Measurements from ENCODE around the gene SELE. TPM values are rescaled to one million over a fixed set of nuclear protein-coding genes. Genes with fewer than 3 reads are reported as not detected.
"Not testable (repeated sequence)": the region's sequence is repeated elsewhere in the genome, so short reads cannot be mapped to it uniquely, and the experiment has no call there.

SELE gene
- total RNA-seq, 1 donor from 2014 or later = 0.94 TPM

DNA sequence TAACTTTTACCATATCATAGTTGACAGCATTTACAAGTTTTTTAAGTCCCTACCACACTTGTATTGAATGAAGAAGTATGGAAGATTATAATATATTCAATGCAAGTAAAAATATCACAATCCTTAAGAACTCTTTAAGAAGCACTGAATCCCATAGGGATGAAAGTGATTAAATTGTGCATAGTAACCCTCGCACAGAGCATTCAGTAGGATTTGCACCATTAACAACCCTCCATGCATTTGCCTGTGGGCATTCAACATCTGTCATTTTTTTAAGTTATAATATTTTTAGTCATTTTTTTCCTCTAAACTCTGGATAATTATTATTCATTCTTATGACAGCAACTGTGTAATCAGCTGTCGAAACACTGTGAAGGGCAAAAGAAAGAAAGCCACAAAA lies 10.1 kb downstream of the SELE start:
- DNase-seq = no peak

DNA sequence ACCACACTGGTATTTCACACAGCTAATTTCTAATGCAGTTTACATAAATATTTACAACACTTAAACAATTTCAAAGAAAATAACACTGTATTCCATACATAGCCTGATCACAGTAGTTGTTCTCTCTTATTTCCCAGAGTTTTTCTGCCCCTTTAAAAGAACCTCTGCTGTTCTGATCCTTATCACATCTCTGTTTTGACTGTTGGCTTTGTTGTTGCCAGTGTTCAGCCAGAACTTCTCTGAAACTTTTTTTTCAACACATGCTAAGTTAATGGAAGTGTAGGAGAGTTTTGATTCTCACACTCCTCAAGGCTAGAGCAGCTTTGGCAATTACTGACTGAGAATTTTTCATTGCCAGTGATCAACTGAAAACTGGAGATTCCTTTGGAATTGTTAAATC lies 11.1 kb downstream of the SELE start:
- no peak for DNase-seq

DNA sequence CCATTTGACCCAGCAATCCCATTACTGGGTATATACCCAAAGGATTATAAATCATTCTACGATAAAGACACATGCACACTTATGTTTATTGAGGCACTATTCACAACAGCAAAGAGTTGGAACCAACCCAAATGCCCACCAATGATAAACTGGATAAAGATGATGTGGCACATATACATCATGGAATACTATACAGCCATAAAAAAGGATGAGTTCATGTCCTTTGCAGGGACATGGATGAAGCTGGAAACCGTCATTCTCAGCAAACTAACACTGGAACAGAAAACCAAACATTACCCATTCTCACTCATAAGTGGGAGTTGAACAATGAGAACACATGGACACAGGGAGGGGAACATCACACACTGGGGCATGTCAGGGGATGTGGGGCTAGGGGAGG lies 18.8 kb downstream of the SELE start:
- not testable (repeated sequence) for DNase-seq

DNA sequence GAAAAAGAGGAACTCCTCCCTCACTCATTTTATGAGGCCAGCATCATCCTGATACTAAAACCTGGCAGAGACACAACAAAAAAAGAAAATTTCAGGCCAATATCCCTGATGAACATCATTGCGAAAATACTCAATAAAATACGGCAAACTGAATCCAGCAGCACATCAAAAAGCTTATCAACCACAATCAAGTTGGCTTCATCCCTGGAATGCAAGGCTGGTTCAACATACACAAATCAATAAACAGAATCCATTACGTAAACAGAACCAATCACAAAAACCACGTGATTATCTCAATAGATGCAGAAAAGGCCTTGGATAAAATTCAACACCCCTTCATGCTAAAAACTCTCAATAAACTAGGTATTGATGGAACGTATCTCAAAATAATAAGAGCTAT lies 20.8 kb downstream of the SELE start:
- DNase-seq = not testable (repeated sequence)

DNA sequence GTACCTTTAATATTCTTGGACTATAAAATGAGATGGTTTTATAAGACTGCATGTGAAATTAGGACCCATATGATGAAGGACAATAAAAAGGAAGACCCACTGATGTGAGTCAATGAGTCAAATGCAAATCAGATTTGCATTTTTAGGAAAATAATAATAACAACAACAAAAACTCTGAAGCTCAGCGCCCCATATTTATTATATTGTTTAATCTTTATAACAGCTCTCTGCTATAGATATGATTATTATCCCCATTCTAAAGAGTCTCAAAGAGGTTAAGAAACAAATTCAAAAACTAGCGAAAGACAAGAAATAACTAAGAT lies 21.6 kb downstream of the SELE start:
- DNase-seq = no peak

DNA sequence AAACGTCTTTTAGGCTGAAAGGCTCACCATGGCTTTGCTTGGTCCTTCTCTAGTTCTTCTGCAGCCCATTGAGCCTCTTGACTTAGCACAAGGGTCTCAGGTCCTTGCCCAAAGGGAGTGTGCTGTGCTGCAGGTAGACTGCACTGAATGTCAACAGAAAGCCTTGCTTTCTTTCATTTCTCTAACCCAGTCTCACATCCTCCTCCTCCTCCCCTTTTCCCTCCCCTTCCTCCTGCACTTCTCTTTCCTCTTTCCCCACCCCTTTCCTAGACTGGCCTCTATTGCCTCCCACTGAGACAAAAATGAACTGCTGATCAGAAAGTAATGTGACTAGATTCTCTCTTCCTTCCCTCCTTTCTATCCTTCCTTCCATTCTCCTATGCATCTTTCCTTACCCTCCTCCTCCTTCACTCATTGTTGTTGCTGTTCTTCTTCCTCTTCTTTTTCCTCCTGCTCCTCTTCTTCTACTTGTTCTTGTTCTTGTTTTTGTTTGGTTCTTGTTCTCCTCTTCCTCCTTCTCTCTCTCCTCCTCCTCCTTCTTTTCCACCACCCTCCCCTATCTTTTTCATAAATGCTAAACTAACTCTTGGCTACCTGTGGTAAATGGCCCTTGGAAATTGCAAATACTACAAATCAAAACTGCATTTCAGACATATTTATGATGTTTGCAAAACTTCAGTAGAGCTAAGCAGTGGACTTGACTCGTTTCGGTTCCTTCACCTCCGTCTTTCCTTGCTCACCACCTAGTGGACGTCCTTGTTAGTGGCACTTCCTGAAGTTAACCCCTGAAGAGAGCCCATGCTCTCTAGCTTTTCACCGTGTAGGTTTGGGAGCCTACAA lies 22.2 kb downstream of the SELE start, which contains the start of gene SELL:
TSS of gene SELL (minus strand) at position 152 of the 840 bp plus-strand sequence. CDS start at position 30, 122 bp downstream.
- DNase-seq = no peak

DNA sequence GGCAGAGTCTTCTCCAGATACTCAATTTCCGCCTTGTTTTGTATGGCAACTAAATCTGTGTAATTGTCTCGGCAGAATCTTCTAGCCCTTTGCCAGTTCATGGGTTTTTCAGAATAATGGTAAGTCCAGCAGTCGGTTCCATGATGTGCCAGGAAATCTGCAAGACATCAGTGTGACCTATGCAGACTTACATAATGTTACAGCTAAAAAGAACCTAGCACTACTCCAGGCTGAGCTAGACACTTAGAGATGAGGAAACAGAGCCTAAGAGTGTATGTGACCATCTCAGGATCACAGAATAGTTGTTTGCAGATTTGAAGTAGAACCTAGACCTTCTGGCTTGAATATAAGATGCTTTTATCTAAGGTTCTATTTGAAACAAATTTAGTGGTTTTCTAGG lies 25.2 kb downstream of the SELE start:
- no peak for DNase-seq

DNA sequence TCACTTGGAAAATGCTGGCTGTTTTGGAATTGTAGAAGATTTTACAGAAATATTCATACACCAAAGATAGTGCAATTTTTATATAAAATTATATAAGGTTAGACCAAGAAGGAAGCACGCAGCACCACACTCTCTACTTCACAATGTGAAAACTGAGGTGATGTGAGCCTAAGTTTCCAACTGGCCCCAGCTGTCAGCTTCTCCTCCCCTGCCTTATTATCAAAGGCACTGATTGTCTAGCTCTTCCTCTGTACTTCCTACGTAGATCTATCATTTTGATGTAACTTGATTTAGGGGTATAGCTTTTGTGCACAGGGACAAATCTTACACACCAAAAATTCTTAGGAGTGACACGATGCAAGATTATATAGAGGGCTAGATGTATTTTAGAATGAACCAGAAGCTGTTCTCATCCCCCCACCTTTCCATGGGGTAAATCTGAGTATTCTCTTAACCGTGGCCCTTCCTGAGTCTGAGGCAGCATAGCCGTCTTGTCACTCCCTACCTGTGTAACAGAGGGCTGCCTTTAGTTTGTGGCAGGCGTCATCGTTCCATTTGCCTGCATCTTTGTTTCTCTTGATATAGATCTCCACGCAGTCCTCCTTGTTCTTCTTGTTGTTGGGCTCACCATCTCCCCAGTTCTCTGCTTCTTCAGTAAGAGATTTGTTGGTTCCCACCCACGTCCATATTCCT lies 25.8 kb downstream of the SELE start:
- DNase-seq = no peak

DNA sequence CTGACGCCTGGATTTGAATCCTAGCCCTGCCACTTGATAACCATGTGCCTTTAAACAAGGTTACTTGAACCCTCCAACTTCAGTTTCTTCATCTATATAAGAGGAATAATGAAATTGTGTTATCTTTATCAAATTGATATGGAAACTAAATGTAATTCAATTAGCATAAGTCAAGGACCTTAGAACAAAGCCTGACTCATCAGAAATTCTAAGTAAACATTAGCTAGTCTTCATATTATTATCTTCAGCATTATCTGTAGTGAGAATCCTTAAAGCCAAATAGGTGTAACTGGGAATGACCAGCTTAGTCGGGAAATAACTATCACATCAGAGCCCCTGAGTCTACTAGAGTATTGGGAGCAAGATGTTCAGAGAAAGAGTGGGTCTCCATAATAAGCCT lies 29.1 kb downstream of the SELE start:
- no peak for DNase-seq

DNA sequence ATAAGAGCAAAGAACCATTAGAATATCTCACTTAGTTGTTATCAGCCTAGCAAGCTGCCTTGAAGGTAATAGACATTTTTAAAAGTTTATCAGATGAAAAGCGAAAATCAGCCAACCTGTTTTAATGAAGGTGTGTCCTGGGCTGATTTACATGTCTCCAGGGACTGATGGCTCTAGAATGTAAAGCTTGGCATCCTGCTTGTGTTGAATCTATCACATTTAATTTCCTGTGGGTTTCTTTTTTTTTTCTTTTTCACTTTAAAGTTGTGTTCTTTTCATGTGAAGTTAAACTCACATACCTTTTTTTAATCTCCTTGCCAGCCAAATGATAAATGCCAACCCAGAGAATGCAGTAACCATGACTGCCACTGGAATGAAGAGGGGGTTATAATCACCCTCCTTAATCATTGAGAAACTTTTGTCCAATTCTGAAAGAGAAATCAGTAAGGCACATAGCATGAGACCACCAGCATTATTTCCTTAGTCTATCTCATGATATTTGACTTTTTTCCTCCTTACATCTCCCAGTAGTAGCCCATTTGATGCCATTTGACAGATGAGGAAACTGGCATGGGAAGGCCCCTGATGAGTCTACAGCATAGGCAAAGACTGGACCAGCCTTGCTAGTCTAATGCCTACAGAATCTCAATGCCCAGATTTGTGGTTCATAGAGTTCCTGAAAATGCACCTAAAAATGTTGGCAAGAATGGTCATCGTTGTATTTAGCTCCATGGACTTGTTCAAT lies 32.4 kb downstream of the SELE start:
- no peak for DNase-seq

DNA sequence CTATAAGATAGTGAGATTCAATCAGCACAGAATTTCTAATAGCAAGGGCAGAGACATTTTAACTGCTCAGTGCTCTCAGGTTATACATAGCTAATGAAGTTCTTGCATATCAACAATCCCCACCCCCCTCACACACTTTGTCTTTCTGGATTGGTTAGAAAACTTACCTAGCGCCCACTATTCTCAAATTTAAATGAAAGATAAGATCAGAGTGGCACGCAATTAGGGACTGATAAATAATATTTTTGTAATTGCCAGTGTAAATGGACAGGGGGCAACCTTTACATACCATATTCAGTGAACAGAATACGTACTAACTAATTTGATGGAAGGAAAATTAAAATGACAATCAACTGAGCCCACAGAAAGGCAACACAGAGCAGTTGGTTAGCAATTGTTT lies 34.2 kb downstream of the SELE start:
- no peak for DNase-seq

DNA sequence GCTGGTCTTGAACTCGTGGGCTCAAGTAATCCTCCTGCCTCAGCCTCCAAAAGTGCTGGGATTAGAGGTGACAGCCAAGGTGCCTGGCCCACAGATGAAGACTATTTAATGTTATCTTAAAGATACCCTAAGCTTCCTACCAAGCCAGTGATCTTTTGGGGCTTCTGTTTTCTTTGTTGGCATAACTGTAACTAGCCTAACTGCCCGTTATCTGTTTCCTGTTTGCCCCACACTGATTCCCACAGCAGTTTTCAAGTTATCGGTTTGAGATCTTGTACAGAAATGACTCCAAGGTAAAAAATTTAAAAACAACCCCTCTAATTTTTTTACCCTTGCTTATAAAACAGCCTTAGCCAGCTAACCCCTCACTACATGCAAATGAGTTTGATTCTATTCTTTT lies 34.9 kb downstream of the SELE start:
- DNase-seq = no peak

DNA sequence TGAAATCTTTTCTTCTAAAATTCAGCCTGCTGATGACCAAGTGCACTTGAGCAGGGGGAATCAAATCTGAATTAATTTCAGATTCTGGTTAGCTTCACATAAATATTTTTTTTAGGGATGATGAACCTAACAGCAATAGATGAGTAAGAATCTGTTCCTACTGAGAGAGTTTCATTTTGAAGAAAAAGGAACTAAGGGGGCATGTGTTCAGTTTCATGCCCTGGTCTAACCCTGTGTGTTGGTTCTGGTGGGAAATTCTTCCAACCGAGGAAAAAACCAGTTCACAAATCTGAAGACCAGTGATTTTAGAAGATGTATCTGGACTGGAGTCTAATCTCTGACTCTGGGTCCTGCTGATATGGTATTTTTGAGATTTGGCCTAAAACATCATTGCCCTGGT lies 36.1 kb downstream of the SELE start:
- DNase-seq = no peak

DNA sequence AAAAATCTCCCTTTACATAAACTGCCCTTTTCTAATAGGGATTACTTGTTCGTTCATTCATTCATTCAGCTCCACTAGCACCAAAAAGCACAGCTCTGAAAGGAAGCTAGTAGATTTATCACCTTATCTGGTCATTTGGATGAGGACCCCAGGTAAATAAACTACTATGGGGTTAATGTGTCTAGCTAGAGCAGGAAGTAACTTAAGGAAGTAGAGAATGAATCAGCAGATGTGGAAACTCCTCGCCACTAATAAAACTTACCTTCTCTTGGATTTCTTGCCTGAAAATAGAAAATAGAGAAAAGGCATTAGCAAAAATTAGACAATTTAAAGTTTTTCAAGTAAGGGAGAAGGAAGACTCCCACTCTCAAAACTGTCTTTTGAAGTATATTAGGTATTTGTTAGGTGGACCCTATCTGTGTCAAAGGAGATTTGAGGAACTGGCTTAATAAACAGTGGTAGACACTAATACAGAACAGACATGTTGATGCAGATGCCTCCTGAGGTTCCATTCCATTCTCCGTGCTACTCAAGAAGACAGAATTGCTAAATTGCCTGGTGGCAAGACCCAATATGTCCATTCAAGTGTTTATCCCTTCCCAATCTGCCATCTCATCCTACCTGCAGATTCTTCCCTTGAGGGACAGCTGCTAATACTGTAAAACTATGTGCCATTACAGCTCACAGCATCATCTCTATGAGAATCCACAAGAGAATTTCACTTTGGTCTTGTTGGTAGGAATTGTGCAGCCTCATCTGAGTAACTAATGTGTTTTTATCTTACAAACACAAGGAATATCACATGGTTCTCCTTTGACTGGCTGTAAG lies 37.4 kb downstream of the SELE start:
- DNase-seq = no peak

DNA sequence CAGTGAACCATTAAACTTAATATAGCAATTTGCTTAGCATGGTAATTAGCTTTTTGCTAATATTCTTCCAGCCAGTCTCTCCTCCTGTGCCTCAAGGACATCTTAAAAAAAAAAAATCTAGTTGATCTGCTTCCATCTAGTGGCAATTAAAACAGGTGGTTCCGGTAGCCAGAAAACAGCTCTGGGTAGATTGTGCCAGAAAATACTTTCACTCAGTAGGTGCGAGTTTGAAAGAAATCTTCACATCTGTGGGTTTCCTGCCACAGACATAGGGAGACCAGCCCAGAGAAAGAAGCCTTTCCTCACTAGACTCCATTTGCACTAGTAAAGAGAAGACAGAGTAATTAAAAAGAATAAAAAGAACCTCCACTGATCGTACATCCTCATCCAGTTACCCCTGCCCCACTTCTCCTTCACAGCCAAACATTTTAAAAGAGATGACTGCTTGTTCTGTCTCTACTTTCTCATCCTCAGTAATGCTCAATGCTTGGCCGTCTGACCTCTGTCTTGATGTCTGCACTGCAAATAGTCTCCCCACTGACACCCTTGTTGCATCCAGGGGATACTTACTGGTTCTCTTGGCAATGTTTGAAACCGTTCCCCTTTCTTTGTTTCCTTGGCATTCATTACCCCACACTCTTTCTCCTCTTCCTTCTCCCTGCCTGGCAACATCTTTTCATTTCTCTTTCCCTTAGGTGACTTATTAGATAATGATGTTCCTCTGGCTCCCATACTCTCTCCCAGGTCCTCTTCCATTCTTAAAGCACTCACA lies 39.4 kb downstream of the SELE start:
- DNase-seq = no peak

DNA sequence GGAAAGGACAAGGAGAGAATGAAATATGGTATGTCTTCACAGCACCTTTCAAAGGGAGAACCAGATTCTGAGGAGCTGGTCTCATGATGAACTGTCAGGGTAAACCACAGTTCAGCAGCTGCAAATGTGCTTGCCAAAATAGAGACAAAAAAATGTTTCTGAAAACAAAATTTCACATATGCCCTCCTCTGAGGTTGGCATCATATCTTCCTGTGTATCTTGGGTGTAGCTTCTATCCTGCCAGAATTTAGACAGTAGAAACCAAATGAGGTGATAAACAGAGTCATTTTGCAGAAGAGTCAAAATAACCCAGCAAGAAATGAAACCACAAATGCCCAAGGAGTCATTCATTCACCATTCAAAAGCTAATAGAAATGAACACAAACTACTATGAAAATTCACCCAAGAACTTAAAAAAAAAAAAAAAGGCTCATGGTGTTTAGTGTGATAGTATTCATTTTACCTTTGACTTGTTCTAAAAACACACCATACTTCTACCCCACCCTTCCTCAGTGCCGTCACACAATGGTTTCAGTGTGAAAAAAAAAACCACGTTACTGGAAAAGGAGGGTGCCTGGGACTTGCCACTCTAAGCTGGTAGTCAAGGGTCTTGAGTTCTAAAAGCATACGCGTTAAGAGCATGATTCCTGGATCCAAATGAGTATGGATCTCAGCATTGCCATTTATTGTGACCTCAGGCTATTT lies 41.0 kb downstream of the SELE start:
- no peak for DNase-seq

DNA sequence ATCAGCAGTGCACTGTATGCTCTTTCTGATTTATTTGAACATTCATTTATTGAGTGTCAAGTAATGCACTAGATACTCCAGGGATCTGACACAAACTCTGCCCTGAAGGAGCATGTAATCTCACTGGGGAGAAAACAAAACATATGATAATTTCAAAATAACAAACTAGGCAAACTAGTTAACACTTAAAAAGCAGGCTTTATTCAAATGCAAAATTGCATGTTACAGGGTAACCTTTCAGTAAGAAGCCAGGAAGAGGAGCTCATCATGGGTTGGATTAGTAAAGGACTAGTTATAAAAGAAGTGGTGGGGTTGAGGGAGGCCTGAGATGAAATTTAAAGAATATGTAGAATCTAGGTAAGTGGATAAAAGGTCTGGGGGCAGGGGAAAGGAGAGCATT lies 43.4 kb downstream of the SELE start:
- no peak for DNase-seq

DNA sequence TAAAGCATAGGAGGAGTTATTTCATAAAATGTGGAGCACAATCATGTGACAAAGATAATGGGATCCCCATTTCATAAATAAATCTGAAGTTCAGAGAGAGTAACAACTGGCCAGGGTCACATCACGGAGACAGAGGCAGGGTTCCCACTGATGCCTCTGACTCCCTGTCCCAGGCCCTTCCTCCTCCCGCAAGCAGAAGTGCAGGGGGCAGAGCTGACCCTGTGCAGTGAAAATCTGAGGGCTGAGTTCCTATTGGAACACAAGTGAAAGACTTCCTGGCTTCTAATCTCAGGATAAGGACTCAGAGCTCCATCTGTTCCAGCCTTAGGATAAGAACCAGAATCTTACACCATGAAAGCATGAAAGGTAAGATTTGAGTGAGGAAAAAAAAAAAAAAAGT lies 44.5 kb downstream of the SELE start:
- DNase-seq = no peak

DNA sequence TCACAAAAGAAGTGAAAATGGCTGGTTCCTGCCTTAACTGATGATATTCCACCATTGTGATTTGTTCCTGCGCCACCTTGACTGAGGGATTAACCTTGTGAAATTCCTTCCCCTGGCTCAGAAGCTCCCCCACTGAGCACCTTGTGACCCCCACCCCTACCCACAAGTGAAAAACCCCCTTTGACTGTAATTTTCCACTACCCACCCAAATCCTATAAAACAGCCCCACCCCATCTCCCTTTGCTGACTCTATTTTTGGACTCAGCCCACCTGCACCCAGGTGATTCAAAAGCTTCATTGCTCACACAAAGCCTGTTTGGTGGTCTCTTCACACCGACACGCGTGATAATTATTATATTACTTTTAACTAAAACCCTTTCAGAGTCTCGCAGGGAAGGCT lies 45.5 kb downstream of the SELE start:
- not testable (repeated sequence) for DNase-seq

DNA sequence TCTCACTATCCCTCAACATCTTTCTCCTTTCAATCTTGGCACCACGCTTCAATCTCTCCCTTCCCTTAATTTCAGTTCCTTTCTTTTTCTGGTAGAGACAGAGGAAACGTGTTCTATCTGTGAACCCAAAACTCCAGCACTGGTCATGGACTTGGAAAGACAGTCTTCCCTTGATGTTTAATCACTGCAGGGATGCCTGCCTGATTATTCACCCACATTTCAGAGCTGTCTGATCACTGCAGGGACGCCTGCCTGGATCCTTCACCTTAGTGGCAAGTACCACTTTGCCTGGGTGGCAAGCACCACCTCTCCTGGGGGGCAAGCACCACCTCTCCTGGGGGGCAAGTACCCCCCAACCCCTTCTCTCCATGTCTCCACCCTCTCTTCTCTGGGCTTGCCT lies 50.2 kb downstream of the SELE start:
- no peak for DNase-seq

DNA sequence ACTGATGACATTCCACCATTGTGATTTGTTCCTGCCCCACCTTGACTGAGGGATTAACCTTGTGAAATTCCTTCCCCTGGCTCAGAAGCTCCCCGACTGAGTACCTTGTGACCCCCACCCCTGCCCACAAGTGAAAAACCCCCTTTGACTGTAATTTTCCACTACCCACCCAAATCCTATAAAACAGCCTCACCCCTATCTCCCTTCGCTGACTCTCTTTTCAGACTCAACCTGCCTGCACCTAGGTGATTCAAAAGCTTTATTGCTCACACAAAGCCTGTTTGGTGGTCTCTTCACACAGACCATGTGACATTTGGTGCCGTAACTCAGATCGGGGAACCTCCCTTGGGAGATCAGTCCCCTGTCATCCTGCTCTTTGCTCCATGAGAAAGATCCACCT lies 50.7 kb downstream of the SELE start:
- not testable (repeated sequence) for DNase-seq

All from occipital lobe (tissue), 2 donors.